Trophoblast cell (in vitro differentiated cells and primary cell): ENCODE data around the gene FUT8.

Experiments
- DNase-seq, 2 donors: peaks; one replicate each; pipeline ENCODE4 v3.0.0-alpha.2; 2016
- H2AFZ ChIP-seq: 2 replicates; pipeline ENCODE4 v1.6.1; 2013; ENCODE audit warnings: low read length, moderate library complexity, mild to moderate bottlenecking; ENCODE audit not compliant: insufficient read depth, poor library complexity
- H2AK5ac ChIP-seq: 2 replicates; pipeline ENCODE4 v1.6.1; 2013; ENCODE audit warnings: mild to moderate bottlenecking, low read length
- H2BK120ac ChIP-seq: 2 replicates; pipeline ENCODE4 v1.6.1; 2013; ENCODE audit warnings: low read length, mild to moderate bottlenecking, moderate library complexity; ENCODE audit not compliant: insufficient read depth, poor library complexity
- H2BK12ac ChIP-seq: 2 replicates; pipeline ENCODE4 v1.6.1; 2013; ENCODE audit warnings: mild to moderate bottlenecking, low read length, moderate library complexity
- H2BK5ac ChIP-seq: 2 replicates; pipeline ENCODE4 v1.6.1; 2013; ENCODE audit warnings: low read length, low read depth, moderate library complexity, mild to moderate bottlenecking; ENCODE audit not compliant: poor library complexity
- H3K14ac ChIP-seq: 2 replicates; pipeline ENCODE4 v1.6.1; 2013; ENCODE audit warnings: mild to moderate bottlenecking, low read length
- H3K18ac ChIP-seq: 2 replicates; pipeline ENCODE4 v1.6.1; 2013; ENCODE audit warnings: mild to moderate bottlenecking, low read length
- H3K23ac ChIP-seq: 2 replicates; pipeline ENCODE4 v1.6.1; 2013; ENCODE audit warnings: low read length
- H3K27ac ChIP-seq: 2 replicates; pipeline ENCODE4 v1.5.1; 2013; ENCODE audit warnings: low read depth, mild to moderate bottlenecking, inconsistent platforms, low read length, moderate library complexity
- H3K27me3 ChIP-seq: 2 replicates; pipeline ENCODE4 v1.6.1; 2013; ENCODE audit warnings: inconsistent platforms, mild to moderate bottlenecking, low read length, moderate library complexity; ENCODE audit not compliant: insufficient read depth
- H3K36me3 ChIP-seq, 2 experiments: 1 replicate in 1 of 2; 2 replicates in 1 of 2; pipeline ENCODE4 v1.6.1; 2013; ENCODE audit warnings: low read length in 2 of 2, mild to moderate bottlenecking in 2 of 2, moderate library complexity in 1 of 2; ENCODE audit not compliant: insufficient read depth in 2 of 2, control insufficient read depth in 1 of 2
- H3K4ac ChIP-seq: 2 replicates; pipeline ENCODE4 v1.6.1; 2013; ENCODE audit warnings: low read depth, mild to moderate bottlenecking, low read length, moderate library complexity
- H3K4me1 ChIP-seq, 2 experiments: 1 replicate in 1 of 2; 2 replicates in 1 of 2; pipeline ENCODE4 v1.6.1; 2013; ENCODE audit warnings: low read length in 2 of 2, mild to moderate bottlenecking in 2 of 2, moderate library complexity in 1 of 2; ENCODE audit not compliant: insufficient read depth in 2 of 2, control insufficient read depth in 1 of 2
- H3K4me2 ChIP-seq: 2 replicates; pipeline ENCODE4 v1.6.1; 2013; ENCODE audit warnings: inconsistent platforms, mild to moderate bottlenecking, low read length, moderate library complexity
- H3K4me3 ChIP-seq: 2 replicates; pipeline ENCODE4 v1.5.1; 2013; ENCODE audit warnings: mild to moderate bottlenecking, low read depth, low read length, inconsistent platforms
- H3K79me1 ChIP-seq: one replicate; pipeline ENCODE4 v1.6.1; 2013; ENCODE audit warnings: low read length
- H3K79me2 ChIP-seq: 2 replicates; pipeline ENCODE4 v1.6.1; 2013; ENCODE audit warnings: low read length, mild to moderate bottlenecking; ENCODE audit not compliant: control insufficient read depth, insufficient read depth, poor library complexity
- H3K9ac ChIP-seq: 2 replicates; pipeline ENCODE4 v1.6.1; 2013; ENCODE audit warnings: mild to moderate bottlenecking, low read length
- H3K9me3 ChIP-seq: 2 replicates; pipeline ENCODE4 v1.6.1; 2013; ENCODE audit warnings: low read depth, mild to moderate bottlenecking, control low read depth, inconsistent platforms, low read length; ENCODE audit not compliant: insufficient read depth
- H4K12ac ChIP-seq: 2 replicates; pipeline ENCODE4 v1.6.1; 2013; ENCODE audit warnings: low read depth, mild to moderate bottlenecking, low read length, moderate library complexity
- H4K8ac ChIP-seq: 2 replicates; pipeline ENCODE4 v1.6.1; 2013; ENCODE audit warnings: low read depth, mild to moderate bottlenecking, low read length, moderate library complexity
- H4K91ac ChIP-seq: one replicate; pipeline ENCODE4 v1.6.1; 2013; ENCODE audit warnings: low read depth, mild to moderate bottlenecking, low read length, moderate library complexity
- WGBS: extraction: QIAGEN DNeasy Blood & Tissue Kit; methylation state at CpG from one replicate; pipeline ENCODE4 v1.1.7; 2013; ENCODE audit warnings: missing lambda C conversion rate; ENCODE audit not compliant: insufficient read length, insufficient coverage; ENCODE audit errors: extremely low coverage; 5-methylcytosine and 5-hydroxymethylcytosine counted together

Gene FUT8

GRCh38 chr14:65756880-65757279 is 344.4 kb downstream of the FUT8 start:
- H2BK5ac ChIP-seq, result no peak overlapping the region
- DNase-seq, result no peak
- H3K23ac ChIP-seq, result no peak overlapping the region
- H4K12ac ChIP-seq, result no peak overlapping the region
- no peaks in the 10 kb centered on the region for H3K27me3 ChIP-seq
- H2BK12ac ChIP-seq, result no peak overlapping the region
- H3K79me2 ChIP-seq, result no peaks in the 10 kb centered on the region
- H3K36me3 ChIP-seq, result no peaks in the 10 kb centered on the region
- no CpG with 5 or more reads among the region's 3 CpGs for WGBS
- no peak overlapping the region for H2AK5ac ChIP-seq
- H3K4me2 ChIP-seq, result no peak overlapping the region
- H3K9me3 ChIP-seq, result no peaks in the 10 kb centered on the region
- H3K4ac ChIP-seq, result no peak overlapping the region
- no peak overlapping the region for H4K91ac ChIP-seq
- H3K79me1 ChIP-seq, result no peaks in the 10 kb centered on the region
- H3K14ac ChIP-seq, result no peak overlapping the region
- no peak overlapping the region for H3K4me3 ChIP-seq
- no peaks in the 10 kb centered on the region for H3K4me1 ChIP-seq
- H4K8ac ChIP-seq, result no peak overlapping the region
- H2AFZ ChIP-seq, result no peak overlapping the region
- no peak overlapping the region for H3K9ac ChIP-seq
- no peak overlapping the region for H3K18ac ChIP-seq
- no peak overlapping the region for H2BK120ac ChIP-seq
- no peak overlapping the region for H3K27ac ChIP-seq

GRCh38 chr14:65769151-65769550 is 356.6 kb downstream of the FUT8 start:
- no peak overlapping the region for H3K4me2 ChIP-seq
- H4K12ac ChIP-seq, result no peak overlapping the region
- H4K91ac ChIP-seq, result no peak overlapping the region
- no peak overlapping the region for H3K18ac ChIP-seq
- H3K4me1 ChIP-seq, result no peaks in the 10 kb centered on the region
- H3K27me3 ChIP-seq, result no peaks in the 10 kb centered on the region
- no peaks in the 10 kb centered on the region for H3K79me2 ChIP-seq
- H3K9ac ChIP-seq, result no peak overlapping the region
- H2BK5ac ChIP-seq, result no peak overlapping the region
- no peak overlapping the region for H4K8ac ChIP-seq
- WGBS, result no CpG with 5 or more reads among the region's 2 CpGs
- no peak overlapping the region for H2AK5ac ChIP-seq
- no peak for DNase-seq
- no peak overlapping the region for H3K14ac ChIP-seq
- H3K27ac ChIP-seq, result no peak overlapping the region
- H3K4ac ChIP-seq, result no peak overlapping the region
- no peak overlapping the region for H2BK12ac ChIP-seq
- no peak overlapping the region for H2AFZ ChIP-seq
- no peaks in the 10 kb centered on the region for H3K36me3 ChIP-seq
- H3K79me1 ChIP-seq, result no peaks in the 10 kb centered on the region
- peaks cover 2% of the 10 kb centered on the region for H3K9me3 ChIP-seq
- no peak overlapping the region for H2BK120ac ChIP-seq
- H3K4me3 ChIP-seq, result no peak overlapping the region
- no peak overlapping the region for H3K23ac ChIP-seq

- Histone ChIP-seq H2BK5ac (no peak overlapping the region), H3K23ac (no peak overlapping the region), H3K79me2 (no peaks in the 10 kb centered on the region), H3K4me3 (no peak overlapping the region), H2AFZ (no peak overlapping the region), H3K18ac (no peak overlapping the region), H3K4me2 (no peak overlapping the region), H4K12ac (no peak overlapping the region), H2BK12ac (no peak overlapping the region), H3K9ac (no peak overlapping the region), H3K27ac (no peak overlapping the region), H4K8ac (no peak overlapping the region), H3K9me3 (peaks cover 2% of the 10 kb centered on the region), H3K79me1 (no peaks in the 10 kb centered on the region), H2BK120ac (no peak overlapping the region), H3K14ac (no peak overlapping the region), H4K91ac (no peak overlapping the region), H3K4me1 (no peaks in the 10 kb centered on the region), H3K27me3 (no peaks in the 10 kb centered on the region), H2AK5ac (no peak overlapping the region), H3K36me3 (no peaks in the 10 kb centered on the region), H3K4ac (no peak overlapping the region)
- no CpG with 5 or more reads among the region's 5 CpGs for WGBS
- no peak for DNase-seq
Observed at GRCh38 chr14:65770681-65771080, 358.2 kb downstream of the FUT8 start.

DNA sequence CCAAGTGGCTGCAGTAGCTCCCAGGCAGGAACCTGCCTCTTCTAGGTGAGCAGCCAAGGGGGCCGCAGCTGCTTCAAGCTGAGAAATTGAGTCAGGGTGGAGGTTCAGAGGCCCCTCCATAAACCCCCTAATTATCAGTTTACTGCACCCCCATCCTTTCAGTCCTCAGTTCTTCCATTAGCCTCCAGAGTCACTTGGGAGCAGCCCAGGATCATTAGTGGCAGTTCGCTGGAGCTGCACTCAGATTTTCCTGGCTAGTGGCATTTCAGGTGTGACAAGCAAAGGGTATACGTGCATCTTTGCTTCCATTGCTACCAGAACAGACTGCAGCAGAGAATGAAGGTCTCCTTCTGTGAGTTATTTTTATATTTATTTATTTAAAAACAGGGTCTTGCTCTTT is 358.7 kb downstream of the FUT8 start:
- H3K9me3 ChIP-seq, result peaks cover 2% of the 10 kb centered on the region
- H2BK5ac ChIP-seq, result no peak overlapping the region
- H3K79me1 ChIP-seq, result no peaks in the 10 kb centered on the region
- no peak overlapping the region for H3K4me3 ChIP-seq
- H4K8ac ChIP-seq, result no peak overlapping the region
- no CpG with 5 or more reads among the region's 3 CpGs for WGBS
- no peak overlapping the region for H3K9ac ChIP-seq
- H3K36me3 ChIP-seq, result no peaks in the 10 kb centered on the region
- no peak overlapping the region for H3K4ac ChIP-seq
- H2BK12ac ChIP-seq, result no peak overlapping the region
- H3K23ac ChIP-seq, result no peak overlapping the region
- H3K18ac ChIP-seq, result no peak overlapping the region
- no peak overlapping the region for H2AFZ ChIP-seq
- no peak overlapping the region for H3K27ac ChIP-seq
- H2BK120ac ChIP-seq, result no peak overlapping the region
- no peaks in the 10 kb centered on the region for H3K4me1 ChIP-seq
- no peaks in the 10 kb centered on the region for H3K27me3 ChIP-seq
- H4K12ac ChIP-seq, result no peak overlapping the region
- no peak overlapping the region for H3K4me2 ChIP-seq
- no peak overlapping the region for H2AK5ac ChIP-seq
- DNase-seq, result no peak
- no peak overlapping the region for H4K91ac ChIP-seq
- H3K14ac ChIP-seq, result no peak overlapping the region
- no peaks in the 10 kb centered on the region for H3K79me2 ChIP-seq
